HepG2 (cell line): ENCODE results near the gene PDGFD. TPM values are rescaled to one million over a fixed set of nuclear protein-coding genes. Genes with fewer than 3 reads are reported as not detected.

ENCODE experiments used
- BCLAF1 ChIP-seq: fragments of 450-650 bp; IDR thresholded peaks from 2 replicates; pipeline ENCODE4 v1.6.1; 2017; ENCODE audit warnings: mild to moderate bottlenecking
- BORCS8-MEF2B ChIP-seq: sonication (generic); formaldehyde crosslinking; IDR thresholded peaks from 2 replicates; pipeline ENCODE4 v1.8.0; 2022; ENCODE audit warnings: mild to moderate bottlenecking, missing genetic modification reagents
- FOXP4 ChIP-seq: sonication (generic); formaldehyde crosslinking; IDR thresholded peaks from 2 replicates; pipeline ENCODE4 v1.4.0; 2020; ENCODE audit warnings: missing genetic modification reagents
- KAT2B ChIP-seq: fragments of 150-350 bp; IDR thresholded peaks from 2 replicates; pipeline ENCODE4 v1.6.1; 2014; ENCODE audit warnings: low read depth, low read length, borderline replicate concordance
- NAIF1 ChIP-seq: sonication (generic); formaldehyde crosslinking; IDR thresholded peaks from 2 replicates; pipeline ENCODE4 v1.5.0; 2020; ENCODE audit warnings: mild to moderate bottlenecking, missing genetic modification reagents, borderline replicate concordance
- RARG ChIP-seq: sonication (generic); formaldehyde crosslinking; IDR thresholded peaks from 2 replicates; pipeline ENCODE4 v1.4.0; 2020; ENCODE audit warnings: low read depth, mild to moderate bottlenecking, missing genetic modification reagents
- SNAI1 ChIP-seq: sonication (generic); formaldehyde crosslinking; IDR thresholded peaks from 2 replicates; pipeline ENCODE4 v1.5.0; 2020; ENCODE audit warnings: mild to moderate bottlenecking, missing genetic modification reagents, borderline replicate concordance
- TEF ChIP-seq: sonication (generic); formaldehyde crosslinking; IDR thresholded peaks from 2 replicates; pipeline ENCODE4 v1.5.0; 2020; ENCODE audit warnings: missing genetic modification reagents
- THYN1 ChIP-seq: sonication (generic); formaldehyde crosslinking; IDR thresholded peaks from 2 replicates; pipeline ENCODE4 v1.8.1; 2023; ENCODE audit warnings: low read depth, mild to moderate bottlenecking, moderate library complexity, missing genetic modification reagents, borderline replicate concordance
- ZBTB14 ChIP-seq: sonication (generic); formaldehyde crosslinking; IDR thresholded peaks from 2 replicates; pipeline ENCODE4 v1.4.0; 2020; ENCODE audit warnings: missing genetic modification reagents
- ZBTB7A ChIP-seq: sonication (generic); formaldehyde crosslinking; IDR thresholded peaks from 2 replicates; pipeline ENCODE4 v1.8.0; 2022; ENCODE audit warnings: mild to moderate bottlenecking, missing genetic modification reagents
- ZC3H4 ChIP-seq: sonication (generic); formaldehyde crosslinking; IDR thresholded peaks from 2 replicates; pipeline ENCODE4 v1.4.0; 2020; ENCODE audit warnings: missing genetic modification reagents, borderline replicate concordance
- ZFX ChIP-seq: sonication (generic); formaldehyde crosslinking; IDR thresholded peaks from 2 replicates; pipeline ENCODE4 v1.4.0; 2020; ENCODE audit warnings: mild to moderate bottlenecking, low read depth, missing genetic modification reagents, moderate library complexity
- ZGPAT ChIP-seq: IDR thresholded peaks from 2 replicates; pipeline ENCODE4 v1.6.1; 2016; ENCODE audit warnings: mild to moderate bottlenecking
- ZNF512 ChIP-seq: sonication (generic); formaldehyde crosslinking; IDR thresholded peaks from 2 replicates; pipeline ENCODE4 v1.4.0; 2020; ENCODE audit warnings: mild to moderate bottlenecking, missing genetic modification reagents
- ZNF576 ChIP-seq: sonication (generic); formaldehyde crosslinking; IDR thresholded peaks from 2 replicates; pipeline ENCODE4 v1.4.0; 2020; ENCODE audit warnings: mild to moderate bottlenecking, missing genetic modification reagents
- ZNF777 ChIP-seq: sonication (generic); formaldehyde crosslinking; IDR thresholded peaks from 2 replicates; pipeline ENCODE4 v1.4.0; 2020; ENCODE audit warnings: missing genetic modification reagents
- ZNF878 ChIP-seq: sonication (generic); formaldehyde crosslinking; IDR thresholded peaks from 2 replicates; pipeline ENCODE4 v1.8.1; 2023; ENCODE audit warnings: mild to moderate bottlenecking, missing genetic modification reagents, moderate library complexity
- ZSCAN31 ChIP-seq: sonication (generic); formaldehyde crosslinking; IDR thresholded peaks from 2 replicates; pipeline ENCODE4 v1.5.0; 2020; ENCODE audit warnings: low read depth, mild to moderate bottlenecking, missing genetic modification reagents
- polyA plus RNA-seq, 8 experiments: library from polyadenylated mRNA; depleted of rRNA in 3 of 8; stranded (reverse) in 7 of 8; unstranded in 1 of 8; fragments of >200 nt; fragmentation: Illumina TruSeq in 4 of 8; extraction: Trizol in 4 of 8; gene quantifications; 2 replicates each; pipeline versions ENCODE4 v1.2.1 to v1.2.3, GENCODE V29; 2011 to 2016; ENCODE audit warnings: low read depth in 4 of 8, missing spikeins in 1 of 8, mixed read lengths in 1 of 8; ENCODE audit not compliant: insufficient read depth in 1 of 8
- total RNA-seq, 5 experiments: library from RNA; depleted of rRNA; stranded (reverse); fragments of >200 nt; fragmentation: Illumina TruSeq; extraction: Trizol; gene quantifications; 2 replicates each; pipeline ENCODE4 v1.2.3, GENCODE V29; 2016; ENCODE audit warnings: low read depth in 1 of 5

Gene PDGFD
- total and polyA plus RNA-seq, 2 of the 13 experiments (the other 11 are each of a cell fraction or from before 2014, with no cell fraction given): 0.09 to 0.29 TPM

GRCh38 chr11:104164028-104164520, at the start of gene PDGFD (continued):
- TF ChIP-seq ZNF576 (CRISPR knock-in tag) (no peak), SNAI1 (no peak), FOXP4 (CRISPR knock-in tag) (peak; percentile 71), ZGPAT (CRISPR knock-in tag) (no peak), NAIF1 (no peak), TEF (no peak), ZBTB7A (no peak), ZNF777 (CRISPR knock-in tag) (peak; percentile 67), ZBTB14 (peak; percentile 74), ZC3H4 (CRISPR knock-in tag) (no peak), RARG (no peak), KAT2B (no peak), ZSCAN31 (CRISPR knock-in tag) (no peak), ZNF878 (CRISPR knock-in tag) (no peak), ZNF512 (CRISPR knock-in tag) (no peak), BORCS8-MEF2B (CRISPR knock-in tag) (no peak), ZFX (CRISPR knock-in tag) (peak; percentile 37; the same call in 1 of the 2 replicates), THYN1 (CRISPR knock-in tag) (no peak), BCLAF1 (no peak)
